Stimulated activated CD4-positive, alpha-beta T cell treated with anti-CD3 and anti-CD28 coated beads, Interleukin-4, amount 100 ng/mL, for 4 hours (primary cell): ENCODE results near the gene SPATC1L.

Experiments
- DNase-seq, 2 experiments: peaks; one replicate each; pipeline ENCODE4 v3.0.0-alpha.2; 2020

Gene SPATC1L

GRCh38 chr21:46129846-46130651 is 54.2 kb downstream of the SPATC1L start:
- no peak for DNase-seq

- no peak for DNase-seq
Measured at GRCh38 chr21:46128933-46129571, 55.2 kb downstream of the SPATC1L start.

GRCh38 chr21:46128106-46128932 is 55.9 kb downstream of the SPATC1L start:
- no peak for DNase-seq

- no peak for DNase-seq
Measured at GRCh38 chr21:46127239-46128105, 56.8 kb downstream of the SPATC1L start.

GRCh38 chr21:46126309-46127238 is 57.7 kb downstream of the SPATC1L start:
- peak in 1 of 2 experiments; percentile 1 for DNase-seq

- DNase-seq, result peak in 1 of 2 experiments; percentile 0
Measured at GRCh38 chr21:46125846-46126301, 58.4 kb downstream of the SPATC1L start.

GRCh38 chr21:46124926-46125845 is 59.1 kb downstream of the SPATC1L start:
- DNase-seq, result peak in 1 of 2 experiments; percentile 1

- no peak for DNase-seq
Measured at GRCh38 chr21:46124083-46124925, 60.0 kb downstream of the SPATC1L start.

- DNase-seq, result no peak
Measured at GRCh38 chr21:46122758-46123683, 61.2 kb downstream of the SPATC1L start.

GRCh38 chr21:46122237-46122671 is 62.0 kb downstream of the SPATC1L start:
- DNase-seq, result no peak

GRCh38 chr21:46121286-46122221 is 62.7 kb downstream of the SPATC1L start:
- no peak for DNase-seq

GRCh38 chr21:46120301-46121285 is 63.7 kb downstream of the SPATC1L start:
- DNase-seq, result peak in 1 of 2 experiments; percentile 0

- DNase-seq, result peak in 1 of 2 experiments; percentile 0
Measured at GRCh38 chr21:46119637-46120271, 64.5 kb downstream of the SPATC1L start.

- DNase-seq, result peak in 1 of 2 experiments; percentile 0
Measured at GRCh38 chr21:46119144-46119636, 65.1 kb downstream of the SPATC1L start.
